Stomach smooth muscle (tissue), 2 donors: ENCODE measurements around the gene SAYSD1.

ENCODE experiments used
- H3K27ac ChIP-seq: one replicate; pipeline ENCODE4 v1.7.0; 2013; ENCODE audit warnings: mild to moderate bottlenecking, low read length, inconsistent platforms
- H3K27me3 ChIP-seq, 2 donors: one replicate each; pipeline ENCODE4 v1.7.0; 2013; ENCODE audit warnings: low read length in 2 of 2; ENCODE audit not compliant: insufficient read depth in 2 of 2, control insufficient read depth in 1 of 2
- H3K36me3 ChIP-seq, 2 donors: one replicate each; pipeline ENCODE4 v1.7.0; 2013; ENCODE audit warnings: low read length in 2 of 2; ENCODE audit not compliant: control insufficient read depth in 2 of 2, insufficient read depth in 2 of 2
- H3K4me1 ChIP-seq: one replicate; pipeline ENCODE4 v1.7.0; 2013; ENCODE audit warnings: low read length; ENCODE audit not compliant: control insufficient read depth, insufficient read depth
- H3K4me3 ChIP-seq, 2 donors: one replicate each; pipeline ENCODE4 v1.7.0; 2013; ENCODE audit warnings: low read length in 2 of 2
- H3K9ac ChIP-seq, 2 donors: one replicate each; pipeline ENCODE4 v1.7.0; 2013; ENCODE audit warnings: low read length in 2 of 2, mild to moderate bottlenecking in 1 of 2
- H3K9me3 ChIP-seq, 2 donors: one replicate each; pipeline ENCODE4 v1.7.0; 2013; ENCODE audit warnings: low read length in 2 of 2; ENCODE audit not compliant: control insufficient read depth in 2 of 2
- donor health status: healthy.
- donor health status: Pancreatic carcinoma.

Gene SAYSD1

DNA sequence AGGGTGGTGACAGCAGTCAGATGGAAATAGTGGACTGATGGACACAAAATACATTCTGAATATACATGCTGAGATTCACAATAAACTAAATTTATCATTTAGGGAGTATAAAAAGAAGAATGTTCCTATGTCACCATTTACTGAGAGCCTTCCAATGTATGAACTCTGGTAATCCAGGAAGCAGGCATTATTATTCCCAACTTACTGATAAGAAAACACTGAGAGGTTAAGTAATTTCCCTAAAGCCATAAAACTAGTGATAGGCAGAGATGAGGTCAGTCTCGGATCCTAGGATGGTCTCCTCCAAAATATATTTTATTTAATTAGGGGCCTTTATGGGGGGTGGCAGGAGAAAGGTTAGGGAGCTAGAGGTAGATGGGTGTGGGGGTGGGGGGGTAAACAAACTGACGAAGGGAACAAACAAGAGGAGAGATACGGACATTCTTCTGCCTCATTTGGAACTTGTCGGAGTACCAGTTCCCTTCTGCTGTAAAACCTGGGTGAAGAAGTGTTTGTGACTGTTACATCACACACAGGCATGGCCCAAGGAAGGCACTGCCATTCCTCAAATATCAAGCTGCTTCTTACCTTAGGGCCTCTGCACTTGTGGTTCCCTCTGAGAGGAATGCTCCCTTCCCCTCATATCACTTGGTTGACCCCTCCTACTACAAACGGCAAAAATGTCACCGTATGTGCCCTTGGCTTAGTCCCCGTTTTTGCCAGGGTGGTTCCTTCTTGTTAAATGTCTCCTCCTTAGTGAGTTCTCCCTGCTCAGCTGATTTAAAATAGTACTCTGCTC lies 6.7 kb downstream of the SAYSD1 start:
- H3K36me3 ChIP-seq, result peaks cover 8 to 14% of the 10 kb centered on the region in 2 donors

DNA sequence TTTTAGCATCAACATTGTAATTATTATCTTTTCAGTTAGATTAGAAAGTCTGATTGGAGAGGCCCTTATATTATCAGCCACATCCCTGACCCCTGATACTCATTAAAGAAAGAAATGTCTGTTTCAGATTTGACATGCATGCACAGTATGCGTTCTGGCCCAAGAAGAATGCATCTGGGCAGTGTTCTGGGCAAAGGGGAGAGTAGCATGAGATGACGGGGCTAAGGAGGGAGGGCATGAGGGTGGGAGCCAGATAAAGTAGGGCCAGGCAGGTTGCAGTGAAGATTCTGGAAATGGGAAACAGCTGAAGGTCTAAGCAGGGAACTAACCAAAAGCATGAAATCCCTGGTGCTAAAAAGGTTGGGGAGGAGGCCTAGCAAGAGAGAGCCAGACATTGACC lies 7.3 kb downstream of the SAYSD1 start:
- Histone ChIP-seq H3K27me3 (no peaks in the 10 kb centered on the region), H3K4me1 (no peaks in the 10 kb centered on the region), H3K9me3 (no peaks in the 10 kb centered on the region), H3K9ac (no peak overlapping the region), H3K36me3 (peaks cover 8 to 14% of the 10 kb centered on the region in 2 donors), H3K4me3 (no peak overlapping the region), H3K27ac (no peak overlapping the region)

More for the DNA sequence above, 6.7 kb downstream of the SAYSD1 start:
- no peaks in the 10 kb centered on the region for H3K9me3 ChIP-seq
- H3K27ac ChIP-seq, result no peak overlapping the region
- no peaks in the 10 kb centered on the region for H3K27me3 ChIP-seq
- H3K9ac ChIP-seq, result no peak overlapping the region
- no peaks in the 10 kb centered on the region for H3K4me1 ChIP-seq
- H3K4me3 ChIP-seq, result no peak overlapping the region

DNA sequence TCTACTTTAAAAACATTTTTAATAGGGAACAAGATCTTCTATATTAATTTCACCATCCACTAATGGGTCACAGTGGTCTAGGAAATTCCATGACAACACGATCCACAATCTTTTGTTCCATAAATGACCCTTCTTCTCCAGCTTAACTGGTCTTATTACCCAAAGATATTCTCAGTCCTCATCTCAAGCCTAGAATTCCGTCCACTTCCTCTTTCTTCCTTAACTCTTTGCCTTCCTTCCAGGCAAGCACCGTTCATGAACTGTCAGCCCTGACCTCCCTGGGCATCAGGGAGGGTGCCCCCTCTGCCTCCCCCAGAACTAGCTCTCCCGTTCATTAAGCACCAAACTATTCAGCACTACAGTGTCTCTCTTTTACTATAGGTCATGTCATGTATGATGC lies 8.0 kb downstream of the SAYSD1 start:
- Histone ChIP-seq H3K9me3 (no peaks in the 10 kb centered on the region), H3K4me1 (peaks cover 3% of the 10 kb centered on the region), H3K9ac (no peak overlapping the region), H3K27ac (no peak overlapping the region), H3K4me3 (no peak overlapping the region), H3K27me3 (no peaks in the 10 kb centered on the region), H3K36me3 (peaks cover 8 to 14% of the 10 kb centered on the region in 2 donors)

DNA sequence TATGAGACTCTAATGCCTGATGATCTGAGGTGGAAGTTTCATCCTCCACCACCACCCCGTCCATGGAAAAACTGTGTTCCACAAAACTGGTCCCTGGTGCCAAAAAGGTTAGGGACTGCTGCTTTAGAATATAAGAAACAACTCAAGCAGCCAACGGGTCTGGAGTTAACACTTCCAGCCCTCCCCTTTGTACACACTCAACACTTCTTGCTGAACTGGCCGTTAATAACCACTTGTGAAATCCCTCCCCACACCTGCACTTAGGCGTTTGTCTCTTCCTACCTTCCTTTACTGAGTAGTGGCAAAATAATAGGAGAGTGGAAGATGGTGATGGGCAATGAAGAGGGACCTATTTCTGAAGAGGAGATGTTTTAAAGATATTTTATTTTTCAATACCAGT lies 10.5 kb downstream of the SAYSD1 start:
- Histone ChIP-seq H3K27ac (no peak overlapping the region), H3K36me3 (peaks cover 3 to 11% of the 10 kb centered on the region in 2 donors), H3K9me3 (no peaks in the 10 kb centered on the region), H3K27me3 (no peaks in the 10 kb centered on the region), H3K4me3 (no peak overlapping the region), H3K9ac (no peak overlapping the region), H3K4me1 (peaks cover 3% of the 10 kb centered on the region)

DNA sequence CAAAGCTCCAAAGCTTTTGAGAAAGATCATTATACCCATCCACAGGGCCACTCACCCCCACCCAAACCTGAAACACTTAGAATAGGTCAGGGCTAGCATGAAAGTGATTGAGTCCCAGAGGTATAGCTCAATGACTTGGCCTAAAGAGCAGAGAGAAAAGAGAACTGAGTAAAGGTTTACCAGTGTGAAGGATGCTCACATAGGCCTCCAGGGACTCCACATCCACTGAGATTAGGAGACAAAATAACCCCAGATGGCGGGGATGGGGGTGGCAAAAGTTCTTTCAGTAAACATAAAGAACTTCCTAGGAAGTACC lies 12.2 kb downstream of the SAYSD1 start:
- H3K9me3 ChIP-seq, result no peaks in the 10 kb centered on the region
- no peak overlapping the region for H3K4me3 ChIP-seq
- H3K9ac ChIP-seq, result no peak overlapping the region
- H3K27ac ChIP-seq, result no peak overlapping the region
- H3K36me3 ChIP-seq, result peaks cover 3 to 11% of the 10 kb centered on the region in 2 donors
- no peaks in the 10 kb centered on the region for H3K27me3 ChIP-seq
- H3K4me1 ChIP-seq, result peaks cover 3% of the 10 kb centered on the region

DNA sequence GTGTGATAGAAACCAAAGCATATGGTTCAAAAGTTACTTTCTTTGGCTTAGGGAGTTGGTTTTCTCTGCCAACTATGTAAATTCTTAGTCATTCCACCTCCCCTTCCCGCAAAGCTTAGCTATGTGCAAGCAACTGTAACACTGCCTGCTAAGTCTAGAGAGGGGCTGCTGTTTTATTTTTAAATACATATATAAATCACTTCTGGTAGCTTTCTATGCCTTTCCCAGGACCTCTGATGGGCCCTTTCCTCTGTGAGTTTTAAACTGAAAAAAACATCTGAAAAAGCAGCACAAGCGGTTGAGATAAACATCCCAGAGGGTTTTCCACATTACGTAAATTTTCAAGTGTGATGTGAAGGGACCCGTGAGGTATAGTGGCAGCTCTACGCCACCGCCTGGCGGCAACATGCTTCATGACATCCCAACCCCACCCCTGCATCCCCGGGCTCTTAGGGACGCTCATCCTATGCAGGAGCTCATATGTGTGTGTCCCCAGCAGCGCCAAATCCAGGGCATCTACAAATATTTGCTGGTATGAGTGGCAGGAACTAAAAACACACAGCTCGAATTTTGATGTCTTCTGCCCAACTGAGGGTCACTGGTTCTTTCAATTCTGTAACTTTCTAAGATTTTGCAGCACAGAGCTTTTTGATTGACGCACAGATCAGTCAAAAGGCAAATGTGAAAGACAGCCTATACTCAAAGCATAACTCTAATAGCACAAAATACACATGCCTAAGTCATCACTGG lies 12.7 kb downstream of the SAYSD1 start:
- no peak overlapping the region for H3K9ac ChIP-seq
- H3K4me1 ChIP-seq, result peaks cover 3% of the 10 kb centered on the region
- no peak overlapping the region for H3K27ac ChIP-seq
- H3K36me3 ChIP-seq, result peaks cover 3 to 11% of the 10 kb centered on the region in 2 donors
- no peak overlapping the region for H3K4me3 ChIP-seq
- no peaks in the 10 kb centered on the region for H3K27me3 ChIP-seq
- no peaks in the 10 kb centered on the region for H3K9me3 ChIP-seq

DNA sequence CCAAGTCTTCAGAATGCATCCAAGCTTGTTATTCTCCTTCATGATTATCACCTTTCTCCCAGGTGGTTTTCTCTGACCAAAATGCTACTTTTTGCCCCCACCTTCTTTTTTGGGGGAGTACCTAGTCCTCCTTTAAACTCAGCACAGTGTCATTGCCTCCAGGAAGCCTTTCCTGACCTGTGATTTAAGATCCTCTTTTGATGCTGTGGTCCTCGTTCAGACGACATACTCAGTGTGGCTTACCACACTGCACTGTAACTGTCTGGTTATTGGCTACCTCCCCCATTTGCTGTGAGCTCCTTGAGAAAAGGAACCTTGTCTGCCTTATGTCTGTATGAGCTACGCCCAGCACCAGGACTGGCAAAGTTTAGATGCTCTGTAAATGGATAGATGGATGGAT lies 14.6 kb downstream of the SAYSD1 start:
- Histone ChIP-seq H3K27ac (no peak overlapping the region), H3K9me3 (no peaks in the 10 kb centered on the region), H3K4me3 (no peak overlapping the region), H3K4me1 (peaks cover 3% of the 10 kb centered on the region), H3K27me3 (no peaks in the 10 kb centered on the region), H3K9ac (no peak overlapping the region), H3K36me3 (peaks cover 3 to 8% of the 10 kb centered on the region in 2 donors)

DNA sequence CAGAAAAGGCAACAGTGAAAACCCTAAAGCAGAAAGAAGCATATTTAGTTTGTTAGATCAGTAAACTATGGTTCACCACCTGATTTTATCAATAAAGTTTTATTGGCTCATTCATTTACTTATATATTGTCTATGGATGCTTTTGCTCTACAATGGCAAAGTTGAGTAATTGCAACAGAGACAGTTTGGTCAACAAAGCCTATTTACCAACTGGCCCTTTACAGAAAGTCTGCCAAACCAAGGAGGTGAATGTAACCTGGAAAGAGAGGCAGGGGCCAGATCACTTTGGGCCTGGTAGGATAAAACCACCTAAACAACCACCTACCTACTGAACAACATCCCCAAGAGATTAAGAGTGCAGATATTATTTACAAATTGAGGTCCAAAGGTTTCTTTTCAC lies 19.4 kb downstream of the SAYSD1 start:
- Histone ChIP-seq H3K9me3 (no peaks in the 10 kb centered on the region), H3K36me3 (no peaks in the 10 kb centered on the region), H3K9ac (no peak overlapping the region), H3K27ac (no peak overlapping the region), H3K27me3 (no peaks in the 10 kb centered on the region), H3K4me3 (no peak overlapping the region), H3K4me1 (no peaks in the 10 kb centered on the region)

DNA sequence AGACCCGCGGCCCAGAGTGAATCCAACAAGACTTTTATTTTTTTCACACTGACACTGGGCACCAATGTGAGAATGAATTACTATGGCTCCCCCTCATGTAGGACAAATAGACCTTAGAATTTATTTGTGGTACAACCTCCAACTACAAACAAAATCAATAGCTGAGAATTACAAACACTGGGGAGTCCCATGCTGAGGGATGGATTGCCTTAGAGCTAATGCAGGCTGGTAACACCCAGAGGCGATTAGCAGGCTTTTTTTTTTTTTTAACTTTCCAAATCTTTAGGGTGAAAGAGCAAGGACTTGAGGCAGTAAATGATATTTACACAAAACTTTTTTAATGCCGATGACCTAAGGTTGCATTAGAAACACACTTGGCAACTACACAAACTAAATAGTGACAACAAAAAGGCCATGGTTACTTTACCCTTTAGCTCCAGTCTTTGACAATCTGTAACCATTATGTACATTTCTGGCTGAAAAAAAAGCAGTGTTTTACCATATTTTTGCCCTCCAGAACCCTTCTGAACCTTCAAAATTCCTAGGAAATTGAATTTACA lies 21.8 kb downstream of the SAYSD1 start:
- Histone ChIP-seq H3K27ac (no peak overlapping the region), H3K4me3 (no peak overlapping the region), H3K9ac (no peak overlapping the region), H3K4me1 (peaks cover 11% of the 10 kb centered on the region), H3K9me3 (no peaks in the 10 kb centered on the region), H3K36me3 (no peaks in the 10 kb centered on the region), H3K27me3 (no peaks in the 10 kb centered on the region)

DNA sequence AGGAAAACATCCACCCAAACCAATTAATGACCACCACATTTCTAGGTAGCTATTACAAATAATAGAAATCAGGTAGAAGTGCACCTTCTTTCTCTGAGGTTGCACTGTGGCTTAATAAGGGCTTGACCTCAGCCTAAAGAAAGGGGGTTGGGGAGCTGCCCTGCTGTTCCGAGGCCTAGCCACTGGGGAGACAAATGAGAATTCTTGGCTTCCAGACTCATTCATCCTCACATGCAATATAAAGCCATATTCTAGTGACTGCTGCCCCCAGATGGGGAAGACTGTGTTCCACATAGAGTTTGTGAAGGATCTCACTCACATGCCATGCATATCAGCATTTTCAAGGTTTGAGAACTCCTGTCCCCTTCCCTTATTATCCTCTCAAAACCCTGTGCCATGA lies 22.9 kb downstream of the SAYSD1 start:
- no peaks in the 10 kb centered on the region for H3K9me3 ChIP-seq
- H3K27me3 ChIP-seq, result no peaks in the 10 kb centered on the region
- peaks cover 20% of the 10 kb centered on the region for H3K4me1 ChIP-seq
- H3K36me3 ChIP-seq, result no peaks in the 10 kb centered on the region
- H3K9ac ChIP-seq, result no peak overlapping the region
- H3K27ac ChIP-seq, result no peak overlapping the region
- no peak overlapping the region for H3K4me3 ChIP-seq

DNA sequence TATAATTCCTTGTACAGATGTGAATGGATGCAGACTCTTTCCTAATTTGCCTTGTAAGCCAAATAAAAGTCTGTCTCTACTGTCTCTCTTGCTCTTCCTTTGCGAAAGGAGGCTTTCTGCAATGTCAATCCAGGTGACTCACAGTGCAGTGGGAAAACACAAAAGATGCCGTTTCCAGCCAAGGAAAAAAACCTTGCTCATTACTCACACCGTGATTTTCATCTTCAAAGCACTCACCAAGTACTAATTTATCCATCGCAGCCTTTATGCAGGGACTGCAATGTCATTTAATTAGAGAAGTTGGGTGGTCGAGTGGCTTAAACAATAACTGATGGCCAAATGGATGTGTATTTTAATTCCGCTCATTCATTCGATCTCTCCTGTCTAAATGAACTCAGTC lies 23.8 kb downstream of the SAYSD1 start:
- H3K36me3 ChIP-seq, result no peaks in the 10 kb centered on the region

More for the DNA sequence above, 23.8 kb downstream of the SAYSD1 start:
- no peaks in the 10 kb centered on the region for H3K9me3 ChIP-seq
- no peak overlapping the region for H3K9ac ChIP-seq
- H3K4me3 ChIP-seq, result no peak overlapping the region
- H3K27me3 ChIP-seq, result no peaks in the 10 kb centered on the region
- no peak overlapping the region for H3K27ac ChIP-seq
- H3K4me1 ChIP-seq, result peaks cover 27% of the 10 kb centered on the region
